Liver (tissue), 9 donors: ENCODE results near the gene PACS1. TPM values are rescaled to one million over a fixed set of nuclear protein-coding genes. Genes with fewer than 3 reads are reported as not detected.

Source experiments
- DNase-seq: peaks from one replicate; pipeline ENCODE4 v3.0.0-alpha.2; 2017; ENCODE audit warnings: low spot score
- H3K27ac ChIP-seq, 2 donors: one replicate each; pipeline ENCODE4 v1.7.0; 2013; ENCODE audit warnings: inconsistent platforms in 2 of 2, low read length in 2 of 2, control low read depth in 1 of 2, low read depth in 1 of 2, mild to moderate bottlenecking in 1 of 2
- H3K27me3 ChIP-seq, 4 donors: one replicate each; pipeline versions ENCODE4 v1.6.1 to v1.7.0; 2013; ENCODE audit warnings: low read length in 3 of 4, inconsistent platforms in 1 of 4, mild to moderate bottlenecking in 1 of 4, moderate library complexity in 1 of 4; ENCODE audit not compliant: control insufficient read depth in 4 of 4, insufficient read depth in 4 of 4
- H3K36me3 ChIP-seq, 4 donors: one replicate each; pipeline versions ENCODE4 v1.6.1 to v1.7.0; 2013; ENCODE audit warnings: low read length in 3 of 4, mild to moderate bottlenecking in 3 of 4, low read depth in 1 of 4, moderate library complexity in 1 of 4; ENCODE audit not compliant: control insufficient read depth in 4 of 4, insufficient read depth in 3 of 4
- H3K4me1 ChIP-seq, 4 donors: one replicate each; pipeline versions ENCODE4 v1.6.1 to v1.7.0; 2013; ENCODE audit warnings: low read length in 3 of 4, mild to moderate bottlenecking in 3 of 4, moderate library complexity in 1 of 4; ENCODE audit not compliant: control insufficient read depth in 4 of 4, insufficient read depth in 4 of 4
- H3K4me3 ChIP-seq, 3 donors: one replicate each; pipeline versions ENCODE4 v1.6.1 to v1.7.0; 2013; ENCODE audit warnings: low read length in 3 of 3, control low read depth in 1 of 3, low read depth in 1 of 3, mild to moderate bottlenecking in 1 of 3
- H3K9ac ChIP-seq, 2 donors: one replicate each; pipeline ENCODE4 v1.7.0; 2013; ENCODE audit warnings: low read length in 2 of 2, mild to moderate bottlenecking in 2 of 2, moderate library complexity in 2 of 2, control low read depth in 1 of 2, low read depth in 1 of 2
- H3K9me3 ChIP-seq, 4 donors: one replicate each; pipeline versions ENCODE4 v1.6.1 to v1.7.0; 2013; ENCODE audit warnings: low read length in 3 of 4; ENCODE audit not compliant: control insufficient read depth in 4 of 4
- ATF3 ChIP-seq: IDR thresholded peaks from 2 replicates; pipeline ENCODE4 v1.6.1; 2016; ENCODE audit warnings: antibody characterized with exemption
- CTCF ChIP-seq: fragments of 150-350 bp; IDR thresholded peaks from 2 replicates; pipeline ENCODE4 v1.5.1; 2017; ENCODE audit warnings: improper control_type of control experiment, low read depth, low read length; ENCODE audit not compliant: missing input control
- EGR1 ChIP-seq, 2 donors: IDR thresholded peaks; 2 replicates each; pipeline ENCODE4 v1.6.1; 2016 to 2018; ENCODE audit warnings: antibody characterized with exemption in 2 of 2, low read depth in 2 of 2
- FOXA2 ChIP-seq: IDR thresholded peaks from 2 replicates; pipeline ENCODE4 v1.6.1; 2016; ENCODE audit warnings: antibody characterized with exemption
- GABPA ChIP-seq, 2 donors: IDR thresholded peaks in 1 of 2; conservative IDR thresholded peaks in 1 of 2; 2 replicates each; pipeline ENCODE4 v1.6.1; 2016; ENCODE audit warnings: antibody characterized with exemption in 2 of 2, mild to moderate bottlenecking in 1 of 2, moderate library complexity in 1 of 2
- HNF4A ChIP-seq, 2 donors: conservative IDR thresholded peaks; 2 replicates each; pipeline ENCODE4 v1.6.1; 2016; ENCODE audit warnings: antibody characterized with exemption in 2 of 2, mild to moderate bottlenecking in 2 of 2
- HNF4G ChIP-seq: IDR thresholded peaks from 2 replicates; pipeline ENCODE4 v1.6.1; 2016; ENCODE audit warnings: antibody characterized with exemption
- JUND ChIP-seq, 2 donors: IDR thresholded peaks; 2 replicates each; pipeline ENCODE4 v1.6.1; 2016; ENCODE audit warnings: antibody characterized with exemption in 2 of 2
- MAX ChIP-seq: IDR thresholded peaks from 2 replicates; pipeline ENCODE4 v1.6.1; 2016; ENCODE audit warnings: antibody characterized with exemption
- NR2F2 ChIP-seq: IDR thresholded peaks from 2 replicates; pipeline ENCODE4 v1.6.1; 2016; ENCODE audit warnings: antibody characterized with exemption
- RAD21 ChIP-seq, 2 donors: IDR thresholded peaks; 2 replicates each; pipeline ENCODE4 v1.6.1; 2016; ENCODE audit warnings: antibody characterized with exemption in 2 of 2, mild to moderate bottlenecking in 2 of 2
- REST ChIP-seq: IDR thresholded peaks from 2 replicates; pipeline ENCODE4 v1.6.1; 2016; ENCODE audit warnings: antibody characterized with exemption, mild to moderate bottlenecking
- RXRA ChIP-seq, 2 donors: IDR thresholded peaks; 2 replicates each; pipeline ENCODE4 v1.6.1; 2017 to 2018; ENCODE audit warnings: antibody characterized with exemption in 2 of 2, mild to moderate bottlenecking in 1 of 2
- TAF1 ChIP-seq: conservative IDR thresholded peaks from 2 replicates; pipeline ENCODE4 v1.6.1; 2016; ENCODE audit warnings: antibody characterized with exemption, mild to moderate bottlenecking
- YY1 ChIP-seq: IDR thresholded peaks from 2 replicates; pipeline ENCODE4 v1.6.1; 2016; ENCODE audit warnings: antibody characterized with exemption, mild to moderate bottlenecking
- ZBTB33 ChIP-seq: IDR thresholded peaks from 2 replicates; pipeline ENCODE4 v1.6.1; 2016; ENCODE audit warnings: antibody characterized with exemption
- WGBS: extraction: QIAGEN DNeasy Blood & Tissue Kit; methylation state at CpG from one replicate; pipeline ENCODE4 v1.1.7; 2013; 5-methylcytosine and 5-hydroxymethylcytosine counted together
- polyA plus RNA-seq, 2 donors: library from polyadenylated mRNA; stranded (reverse) in 1 of 2; unstranded in 1 of 2; fragments of 200-250 nt in 1 of 2; fragments of >200 nt in 1 of 2; fragmentation: Nextera tagmentation in 1 of 2; extraction: Ambion mirVana in 1 of 2; gene quantifications; one replicate each; pipeline versions ENCODE4 v1.2.1 to v1.2.3, GENCODE V29; 2013 to 2015
- total RNA-seq, 2 donors: library from RNA; depleted of rRNA; stranded (reverse); fragments of >200 nt; gene quantifications; one replicate each; pipeline ENCODE4 v1.2.3, GENCODE V29; 2014
- donor health status: healthy.
- donor health status: healthy.
- donor health status: healthy.
- donor health status: healthy.
- donor health status: healthy.

The PACS1 gene
- total and polyA plus RNA-seq, 4 donors, result 2.7 to 9.1 (median 7.3) TPM

- no peak overlapping the region for H3K9ac ChIP-seq
- WGBS, result 76% methylated on average over 8 of the region's 8 CpGs
- no peak for TF ChIP-seq JUND (IDR thresholded peaks at IDR 0.05)
- no peak for TF ChIP-seq NR2F2
- TF ChIP-seq FOXA2, result no peak
- TF ChIP-seq ATF3, result no peak
- TF ChIP-seq HNF4G, result no peak
- no peak for TF ChIP-seq YY1
- no peak for TF ChIP-seq HNF4A (conservative IDR thresholded peaks at IDR 0.05)
- no peak for TF ChIP-seq ZBTB33
- TF ChIP-seq RXRA (IDR thresholded peaks at IDR 0.05), result no peak
- TF ChIP-seq REST, result no peak
- no peak for TF ChIP-seq CTCF
- no peak for TF ChIP-seq RAD21 (IDR thresholded peaks at IDR 0.05)
- no peaks in the 10 kb centered on the region for H3K4me1 ChIP-seq
- no peak overlapping the region for H3K27ac ChIP-seq
- no peak overlapping the region for H3K4me3 ChIP-seq
- peaks cover 0 to 5% (median 0%) of the 10 kb centered on the region in 4 donors for H3K27me3 ChIP-seq
- no peaks in the 10 kb centered on the region for H3K36me3 ChIP-seq
- no peak for DNase-seq
- no peaks in the 10 kb centered on the region for H3K9me3 ChIP-seq
Observed at GRCh38 chr11:66032957-66033735, 36.9 kb upstream of the PACS1 start.

GRCh38 chr11:66035653-66036333 lies 34.3 kb upstream of the PACS1 start:
- 80% methylated on average over 9 of the region's 9 CpGs for WGBS
- peaks cover 0 to 5% (median 0%) of the 10 kb centered on the region in 4 donors for H3K27me3 ChIP-seq
- no peak for DNase-seq
- H3K4me1 ChIP-seq, result no peaks in the 10 kb centered on the region
- no peaks in the 10 kb centered on the region for H3K36me3 ChIP-seq
- H3K4me3 ChIP-seq, result no peak overlapping the region
- no peaks in the 10 kb centered on the region for H3K9me3 ChIP-seq
- no peak overlapping the region for H3K9ac ChIP-seq
- H3K27ac ChIP-seq, result no peak overlapping the region
- no peak for TF ChIP-seq GABPA (IDR thresholded peaks at IDR 0.05 in 1 of 2, conservative IDR thresholded peaks at IDR 0.05 in 1 of 2)
- no peak for TF ChIP-seq TAF1
- TF ChIP-seq EGR1 (IDR thresholded peaks at IDR 0.05; ENCODE audit: low read depth in 2 of 2), result no peak
- no peak for TF ChIP-seq MAX
- TF ChIP-seq ZBTB33, result no peak
- no peak for TF ChIP-seq YY1
- no peak for TF ChIP-seq RAD21 (IDR thresholded peaks at IDR 0.05)
- no peak for TF ChIP-seq ATF3
- no peak for TF ChIP-seq HNF4A (conservative IDR thresholded peaks at IDR 0.05)
